ENCODE measurements around the gene FAM135A.

Gene FAM135A

DNA sequence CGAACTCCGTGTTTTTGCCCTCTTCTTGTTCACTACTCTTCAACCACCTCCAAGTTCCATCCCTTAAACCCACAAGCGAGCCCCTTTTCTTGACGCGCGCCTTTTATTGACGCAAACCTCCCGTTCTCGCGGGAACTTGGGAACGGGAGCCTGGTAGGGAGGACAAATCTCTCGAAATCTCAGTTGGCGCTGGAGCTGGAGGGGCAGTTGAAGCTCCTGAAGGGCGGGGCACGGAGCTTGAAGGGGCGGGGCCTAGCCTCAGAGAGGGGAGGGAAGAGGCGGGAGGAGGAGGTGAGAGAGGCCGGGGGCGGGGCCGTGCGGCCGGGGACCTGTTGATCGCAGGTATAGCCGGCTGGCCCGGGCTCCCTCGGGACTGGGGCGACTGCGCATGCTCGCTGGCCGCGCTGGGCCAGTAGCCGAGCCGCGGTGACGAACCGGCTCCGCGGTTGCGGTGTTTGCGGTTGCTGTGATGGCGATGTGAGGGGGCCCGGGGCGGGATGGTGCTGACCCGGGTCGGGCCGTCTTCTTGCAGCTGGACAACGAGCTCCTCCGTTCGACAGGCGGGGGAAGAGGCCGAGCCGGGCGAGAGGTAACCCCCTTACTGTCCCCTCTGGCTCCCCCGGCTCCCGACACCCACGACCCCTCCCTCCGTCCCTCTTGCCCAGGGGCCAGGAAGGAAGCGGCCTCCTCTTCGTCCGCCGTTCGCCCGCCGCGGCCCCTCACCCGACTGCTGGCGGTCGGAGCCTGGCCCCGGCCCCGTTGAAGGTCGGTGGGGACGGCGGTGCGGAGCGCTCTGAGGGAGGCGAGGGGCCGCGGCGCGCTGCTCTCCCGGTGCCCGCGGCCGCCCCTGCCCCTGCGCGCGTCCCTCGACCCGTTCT, at the start of gene FAM135A:
FAM135A (plus strand) TSS at position 395 of the 878 bp plus-strand sequence. CDS start 14,835 bp downstream, outside the sequence.
- peak; percentile 99 for DNase-seq

- no peak for DNase-seq
Measured at GRCh38 chr6:70363741-70364493, 49.4 kb upstream of the FAM135A start.

DNA sequence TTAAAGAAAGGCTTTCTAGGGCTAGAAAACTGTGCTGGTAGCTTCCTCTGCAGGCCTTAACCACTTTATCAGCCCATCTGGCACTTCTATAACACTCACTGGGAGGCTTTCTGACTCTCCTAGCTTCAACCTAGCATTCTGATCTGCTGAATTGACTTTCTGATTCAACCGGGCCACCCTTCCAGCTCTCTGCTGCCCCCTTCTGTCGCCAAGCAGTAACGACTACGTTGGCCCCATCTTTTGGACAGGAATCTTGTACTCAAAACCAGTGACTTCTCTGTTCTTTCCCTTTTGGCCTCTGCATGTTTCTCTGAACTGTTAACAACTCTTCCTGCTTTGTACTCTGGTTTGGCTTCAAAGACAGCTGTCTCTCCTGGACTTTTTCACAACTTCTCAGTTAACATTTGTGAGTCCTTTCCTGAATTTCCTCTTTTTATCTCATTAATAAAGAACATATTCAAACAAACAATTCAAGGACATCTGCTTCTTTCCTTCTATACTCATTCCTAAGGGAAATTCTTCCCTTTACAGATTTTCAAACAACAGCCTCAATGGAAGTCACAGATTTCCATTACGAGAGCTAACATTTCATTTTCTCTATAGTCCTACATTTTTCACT, 43.9 kb upstream of the FAM135A start:
- DNase-seq = peak; percentile 45

GRCh38 chr6:70370496-70370895, 42.8 kb upstream of the FAM135A start:
- no peak for DNase-seq

GRCh38 chr6:70371454-70372105, 41.7 kb upstream of the FAM135A start:
- peak; percentile 80 for DNase-seq

GRCh38 chr6:70375166-70375565, 38.1 kb upstream of the FAM135A start:
- DNase-seq = no peak

GRCh38 chr6:70375882-70376281, 37.4 kb upstream of the FAM135A start:
- DNase-seq = no peak

- no peak for DNase-seq
Measured at GRCh38 chr6:70376628-70377027, 36.7 kb upstream of the FAM135A start.

- DNase-seq = no peak
Measured at GRCh38 chr6:70377372-70377771, 35.9 kb upstream of the FAM135A start.

DNA sequence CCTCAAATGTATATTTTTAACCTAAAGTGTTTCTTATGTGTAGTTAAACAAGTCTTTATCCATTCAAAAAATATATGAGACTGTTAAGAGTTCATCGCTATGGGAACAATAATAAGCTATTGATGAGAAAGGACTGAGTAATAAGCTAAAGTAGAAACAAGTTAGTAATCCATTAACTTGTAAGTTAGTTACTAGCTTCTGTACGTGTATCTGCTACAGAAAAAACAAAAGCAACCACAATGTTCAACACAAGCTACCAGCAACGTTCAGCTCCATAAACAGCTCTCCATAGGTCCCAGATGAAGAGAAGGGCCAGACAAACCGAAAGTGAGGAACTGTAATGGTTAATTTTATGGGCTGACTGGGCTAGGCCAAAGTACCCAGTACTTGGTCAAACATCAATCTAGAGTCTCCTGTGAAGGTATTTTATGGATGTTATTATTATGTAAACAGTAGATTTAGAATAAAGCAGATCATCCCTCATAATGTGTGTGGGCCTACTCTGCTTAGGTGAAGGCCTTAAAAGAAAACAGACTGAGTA, 33.8 kb upstream of the FAM135A start:
- no peak for DNase-seq

DNA sequence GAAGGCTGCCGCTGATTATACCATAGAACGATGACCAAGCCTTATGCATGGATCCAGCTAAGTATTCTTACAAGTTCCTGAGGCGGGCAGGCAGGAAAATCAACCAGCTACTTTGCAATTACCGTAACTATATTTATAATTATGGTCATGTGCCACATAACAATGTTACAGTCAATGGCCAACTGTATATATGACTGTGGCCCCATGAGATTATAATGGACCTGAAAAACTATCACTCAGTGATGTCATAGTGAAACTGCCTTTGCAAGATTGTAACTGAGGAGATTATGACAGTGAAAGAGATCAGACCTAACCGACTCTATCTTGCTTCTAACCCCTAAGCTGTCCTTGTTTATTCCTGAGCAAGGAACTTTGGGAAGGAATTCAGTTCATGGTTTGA, 33.1 kb upstream of the FAM135A start:
- no peak for DNase-seq

GRCh38 chr6:70380771-70381416, 32.4 kb upstream of the FAM135A start:
- no peak for DNase-seq

DNA sequence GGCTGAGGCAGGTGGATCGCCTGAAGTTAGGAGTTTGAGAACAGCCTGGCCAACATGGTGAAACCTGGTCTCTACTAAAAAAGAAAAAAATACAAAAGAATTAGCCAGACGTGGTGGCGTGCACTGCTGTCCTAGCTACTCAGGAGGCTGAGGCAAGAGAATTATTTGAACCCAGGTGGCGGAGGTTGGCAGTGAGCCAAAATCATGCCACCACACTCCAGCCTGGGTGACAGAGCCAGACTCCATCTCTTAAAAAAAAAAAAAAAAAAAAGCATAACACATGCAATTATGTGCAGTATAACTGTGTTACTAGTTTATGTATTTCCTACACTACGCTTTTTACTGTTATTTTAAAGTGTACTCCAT, 31.9 kb upstream of the FAM135A start:
- DNase-seq = no peak

- DNase-seq = no peak
Measured at GRCh38 chr6:70385901-70386300, 27.4 kb upstream of the FAM135A start.

- no peak for DNase-seq
Measured at GRCh38 chr6:70388814-70389213, 24.5 kb upstream of the FAM135A start.

DNA sequence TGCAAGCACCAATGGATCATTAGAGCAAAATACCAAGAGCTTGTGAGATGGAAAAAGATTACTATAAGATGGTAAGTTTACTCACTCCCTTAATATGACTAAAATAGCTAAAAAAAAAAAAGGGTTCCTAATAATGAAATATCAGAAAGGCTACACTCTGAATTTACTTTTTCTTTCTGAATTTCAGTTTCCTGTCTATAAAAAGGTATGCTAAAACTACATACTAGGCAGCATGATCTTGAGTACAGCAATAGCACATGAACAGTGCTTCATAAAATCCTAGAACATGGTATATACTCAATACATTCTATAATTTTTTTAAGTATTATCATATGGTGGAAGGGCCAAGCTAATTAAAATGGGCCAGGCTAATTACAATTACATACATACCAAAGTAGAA, 24.0 kb upstream of the FAM135A start:
- no peak for DNase-seq

DNA sequence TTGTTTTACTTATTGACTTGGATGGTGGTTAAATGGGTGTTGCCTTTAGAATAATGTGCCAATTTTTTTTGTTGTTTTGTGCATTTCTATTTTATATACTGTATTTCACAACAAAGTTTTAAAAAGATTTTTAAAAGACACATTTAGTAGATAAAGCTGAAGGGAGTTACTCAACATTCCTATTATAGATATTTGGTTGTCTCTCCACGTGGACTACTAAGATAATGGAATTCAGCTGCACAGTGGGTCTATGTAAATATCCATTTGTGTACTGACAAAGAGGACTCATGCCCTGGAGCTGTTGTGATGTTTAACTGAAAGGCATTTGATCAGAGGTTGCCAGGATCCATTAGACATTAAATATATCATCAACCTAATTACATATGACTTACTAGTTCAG, 23.2 kb upstream of the FAM135A start:
- no peak for DNase-seq

GRCh38 chr6:70391492-70391891, 21.8 kb upstream of the FAM135A start:
- DNase-seq = no peak

GRCh38 chr6:70394518-70395300, 18.6 kb upstream of the FAM135A start:
- DNase-seq = no peak

DNA sequence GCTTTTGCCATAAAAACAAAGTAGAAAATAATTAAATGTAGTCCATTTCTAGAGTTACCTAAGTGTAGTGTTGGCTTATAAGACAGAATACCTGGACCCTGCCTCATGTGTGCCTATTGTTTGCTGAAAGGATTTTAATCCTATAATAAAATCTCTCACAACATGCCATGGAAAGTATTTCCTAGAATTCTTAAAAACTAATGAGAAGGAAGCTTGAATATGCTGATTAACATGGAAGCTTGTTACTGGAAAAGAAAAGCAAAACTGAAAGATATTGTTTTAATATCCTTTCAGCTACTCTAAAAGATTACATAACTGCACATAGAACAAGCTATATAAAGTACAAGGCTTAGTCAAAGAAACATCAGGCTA, 18.0 kb upstream of the FAM135A start:
- no peak for DNase-seq

- no peak for DNase-seq
Measured at GRCh38 chr6:70396163-70396562, 17.1 kb upstream of the FAM135A start.
